Ishikawa (cell line): Measurements from ENCODE around the gene NLRP4.

Source experiments
- CEBPB ChIP-seq: IDR thresholded peaks from 2 replicates; pipeline ENCODE4 v1.6.1; 2012
- CREB1 ChIP-seq: IDR thresholded peaks from 2 replicates; pipeline ENCODE4 v1.6.1; 2012; ENCODE audit warnings: low read depth
- EGR1 ChIP-seq: IDR thresholded peaks from 2 replicates; pipeline ENCODE4 v1.6.1; 2012
- EP300 ChIP-seq: IDR thresholded peaks from 2 replicates; pipeline ENCODE4 v1.6.1; 2012; ENCODE audit warnings: borderline replicate concordance
- FOXM1 ChIP-seq: IDR thresholded peaks from 2 replicates; pipeline ENCODE4 v1.6.1; 2012; ENCODE audit warnings: low read depth, borderline replicate concordance
- NFIC ChIP-seq: IDR thresholded peaks from 2 replicates; pipeline ENCODE4 v1.6.1; 2012
- RAD21 ChIP-seq: IDR thresholded peaks from 2 replicates; pipeline ENCODE4 v1.6.1; 2012; ENCODE audit warnings: low read depth
- REST ChIP-seq: IDR thresholded peaks from 2 replicates; pipeline ENCODE4 v1.6.1; 2012; ENCODE audit warnings: low read depth, mild to moderate bottlenecking
- TAF1 ChIP-seq: IDR thresholded peaks from 2 replicates; pipeline ENCODE4 v1.6.1; 2012; ENCODE audit warnings: low read depth, mild to moderate bottlenecking
- TCF12 ChIP-seq: IDR thresholded peaks from 2 replicates; pipeline ENCODE4 v1.6.1; 2012; ENCODE audit warnings: low read depth
- TEAD4 ChIP-seq: IDR thresholded peaks from 2 replicates; pipeline ENCODE4 v1.6.1; 2012
- YY1 ChIP-seq: IDR thresholded peaks from 2 replicates; pipeline ENCODE4 v1.6.1; 2012; ENCODE audit warnings: low read depth
- ZBTB7A ChIP-seq: IDR thresholded peaks from 2 replicates; pipeline ENCODE4 v1.6.1; 2012; ENCODE audit warnings: low read depth
- TF ChIP-seq, protein P1 (sequence below): IDR thresholded peaks from 2 replicates; pipeline ENCODE4 v1.6.1; 2012
- TF ChIP-seq, protein P2 (sequence below): IDR thresholded peaks from 2 replicates; pipeline ENCODE4 v1.6.1; 2012

NLRP4 gene, protein sequence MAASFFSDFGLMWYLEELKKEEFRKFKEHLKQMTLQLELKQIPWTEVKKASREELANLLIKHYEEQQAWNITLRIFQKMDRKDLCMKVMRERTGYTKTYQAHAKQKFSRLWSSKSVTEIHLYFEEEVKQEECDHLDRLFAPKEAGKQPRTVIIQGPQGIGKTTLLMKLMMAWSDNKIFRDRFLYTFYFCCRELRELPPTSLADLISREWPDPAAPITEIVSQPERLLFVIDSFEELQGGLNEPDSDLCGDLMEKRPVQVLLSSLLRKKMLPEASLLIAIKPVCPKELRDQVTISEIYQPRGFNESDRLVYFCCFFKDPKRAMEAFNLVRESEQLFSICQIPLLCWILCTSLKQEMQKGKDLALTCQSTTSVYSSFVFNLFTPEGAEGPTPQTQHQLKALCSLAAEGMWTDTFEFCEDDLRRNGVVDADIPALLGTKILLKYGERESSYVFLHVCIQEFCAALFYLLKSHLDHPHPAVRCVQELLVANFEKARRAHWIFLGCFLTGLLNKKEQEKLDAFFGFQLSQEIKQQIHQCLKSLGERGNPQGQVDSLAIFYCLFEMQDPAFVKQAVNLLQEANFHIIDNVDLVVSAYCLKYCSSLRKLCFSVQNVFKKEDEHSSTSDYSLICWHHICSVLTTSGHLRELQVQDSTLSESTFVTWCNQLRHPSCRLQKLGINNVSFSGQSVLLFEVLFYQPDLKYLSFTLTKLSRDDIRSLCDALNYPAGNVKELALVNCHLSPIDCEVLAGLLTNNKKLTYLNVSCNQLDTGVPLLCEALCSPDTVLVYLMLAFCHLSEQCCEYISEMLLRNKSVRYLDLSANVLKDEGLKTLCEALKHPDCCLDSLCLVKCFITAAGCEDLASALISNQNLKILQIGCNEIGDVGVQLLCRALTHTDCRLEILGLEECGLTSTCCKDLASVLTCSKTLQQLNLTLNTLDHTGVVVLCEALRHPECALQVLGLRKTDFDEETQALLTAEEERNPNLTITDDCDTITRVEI

DNA sequence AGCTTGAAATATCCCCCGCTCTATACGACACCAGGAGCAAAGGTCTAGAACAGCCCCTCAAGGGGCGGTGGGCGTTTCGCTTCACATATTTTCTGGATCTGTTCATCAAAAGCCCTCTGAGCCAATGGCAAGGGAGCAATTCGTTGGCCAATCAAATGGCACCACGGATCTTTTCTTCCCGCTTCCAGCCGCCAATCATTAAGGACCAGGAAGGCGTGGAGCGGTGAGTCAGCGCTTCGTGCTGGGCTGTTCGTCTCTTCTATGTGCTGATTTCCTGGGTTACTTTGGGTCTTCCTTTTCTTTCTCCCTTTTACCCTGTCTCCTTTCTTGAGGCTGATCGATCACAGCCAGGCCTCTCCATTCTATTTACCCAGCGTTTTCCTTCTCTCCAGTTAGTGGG, at the start of gene NLRP4:
TSS of gene NLRP4 (plus strand) at position 201 of the 400 bp plus-strand sequence. CDS start 15,541 bp downstream, outside the sequence.
- TF ChIP-seq TAF1 = no peak
- no peak for TF ChIP-seq CEBPB
- TF ChIP-seq TCF12 = no peak
- no peak for TF ChIP-seq FOXM1
- TF ChIP-seq, protein P1, sequence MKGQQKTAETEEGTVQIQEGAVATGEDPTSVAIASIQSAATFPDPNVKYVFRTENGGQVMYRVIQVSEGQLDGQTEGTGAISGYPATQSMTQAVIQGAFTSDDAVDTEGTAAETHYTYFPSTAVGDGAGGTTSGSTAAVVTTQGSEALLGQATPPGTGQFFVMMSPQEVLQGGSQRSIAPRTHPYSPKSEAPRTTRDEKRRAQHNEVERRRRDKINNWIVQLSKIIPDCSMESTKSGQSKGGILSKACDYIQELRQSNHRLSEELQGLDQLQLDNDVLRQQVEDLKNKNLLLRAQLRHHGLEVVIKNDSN = no peak
- TF ChIP-seq, protein P2, sequence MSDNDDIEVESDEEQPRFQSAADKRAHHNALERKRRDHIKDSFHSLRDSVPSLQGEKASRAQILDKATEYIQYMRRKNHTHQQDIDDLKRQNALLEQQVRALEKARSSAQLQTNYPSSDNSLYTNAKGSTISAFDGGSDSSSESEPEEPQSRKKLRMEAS = no peak
- TF ChIP-seq ZBTB7A = no peak
- TF ChIP-seq YY1 = no peak
- TF ChIP-seq EP300 = no peak

GRCh38 chr19:55795021-55795420, 41.3 kb upstream of the NLRP4 start:
- TF ChIP-seq REST (no peak), RAD21 (no peak), YY1 (no peak), TAF1 (no peak), ZBTB7A (no peak)
- TF ChIP-seq, protein P1 = no peak
- TF ChIP-seq, protein P2 = no peak

- TF ChIP-seq EP300 (no peak), ZBTB7A (no peak), TCF12 (no peak), CEBPB (no peak), EGR1 (no peak), TAF1 (no peak), CREB1 (no peak), TEAD4 (no peak)
- TF ChIP-seq, protein P1 = no peak
Observed at GRCh38 chr19:55801416-55801815, 34.9 kb upstream of the NLRP4 start.

DNA sequence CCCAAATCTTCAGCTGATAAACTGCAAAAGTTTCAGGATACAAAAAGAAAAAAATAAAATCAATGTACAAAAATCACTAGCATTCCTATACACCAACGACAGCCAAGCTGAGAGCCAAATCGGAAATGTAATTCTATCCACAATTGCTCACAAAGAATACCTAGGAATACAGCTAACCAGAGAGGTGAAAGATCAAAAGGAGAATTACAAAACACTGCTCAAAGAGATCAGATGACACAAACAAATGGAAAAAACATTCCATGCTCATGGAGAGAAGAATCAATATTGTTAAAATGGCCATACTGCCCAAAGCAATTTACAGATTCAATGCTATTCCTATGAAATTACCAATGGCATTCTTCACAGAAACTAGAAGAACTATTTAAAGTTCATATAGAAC, 34.1 kb upstream of the NLRP4 start:
- TF ChIP-seq, protein P2 = no peak
- TF ChIP-seq TAF1 (no peak), CREB1 (no peak), TEAD4 (no peak), EGR1 (no peak), ZBTB7A (no peak), TCF12 (no peak)

DNA sequence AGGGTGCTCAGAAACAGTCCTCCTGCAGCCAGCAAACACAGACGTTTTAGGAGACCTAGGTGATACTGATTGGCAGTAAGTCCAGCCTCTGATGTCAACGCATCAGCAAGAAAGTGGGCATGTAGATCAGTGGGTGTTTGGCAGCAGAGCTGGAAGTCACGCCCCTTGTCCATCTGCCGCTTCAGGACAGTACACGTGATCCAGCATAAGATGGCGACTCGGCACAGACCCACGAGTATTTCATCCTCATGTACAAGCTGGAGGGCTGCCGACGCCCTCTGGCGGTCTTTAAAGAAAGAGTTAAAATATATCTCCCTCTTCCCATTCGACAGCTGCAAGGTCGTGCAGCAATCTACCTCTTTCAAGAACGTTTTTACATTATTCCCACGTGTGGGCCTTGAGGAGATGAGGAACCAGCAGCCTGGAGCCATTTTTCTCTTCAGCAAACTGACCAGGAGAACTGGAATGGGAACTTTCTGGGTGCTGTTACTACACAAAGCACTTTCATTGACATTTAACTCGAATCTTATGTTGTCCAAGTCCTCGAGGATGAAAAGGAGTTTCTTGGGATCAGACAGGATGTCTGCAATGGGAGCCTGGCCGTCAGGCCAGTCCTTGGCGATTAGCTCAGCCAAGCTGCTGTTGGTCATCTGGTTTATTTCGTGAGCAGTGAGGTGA, 26.8 kb upstream of the NLRP4 start:
- TF ChIP-seq CREB1 (no peak), TEAD4 (no peak), TCF12 (no peak), EP300 (no peak), FOXM1 (no peak), RAD21 (peak; percentile 62), ZBTB7A (no peak), EGR1 (no peak), CEBPB (no peak), NFIC (no peak), YY1 (peak; percentile 83), REST (no peak), TAF1 (no peak)
- TF ChIP-seq, protein P2 = peak; percentile 75
- TF ChIP-seq, protein P1 = peak; percentile 88
